Tibial nerve (tissue), 4 donors: Measurements from ENCODE around the gene PILRB. TPM values are rescaled to one million over a fixed set of nuclear protein-coding genes. Genes with fewer than 3 reads are reported as not detected.
"Not testable (repeated sequence)": the region's sequence is repeated elsewhere in the genome, so short reads cannot be mapped to it uniquely, and the experiment has no call there.

ENCODE experiments used
- DNase-seq, 2 donors: peaks; one replicate each; pipeline ENCODE4 v3.0.0-alpha.2; 2019; ENCODE audit warnings: low spot score in 2 of 2
- H3K27ac ChIP-seq, 4 donors: fragments of 200-600 bp; sonication (generic) in 3 of 4; one replicate each; pipeline ENCODE4 v1.5.1; 2017 to 2019; ENCODE audit warnings: mild to moderate bottlenecking in 1 of 4
- H3K27me3 ChIP-seq, 2 donors: fragments of 200-600 bp; sonication (generic) in 1 of 2; one replicate each; pipeline versions ENCODE4 v1.5.1 to v1.6.0; 2017 to 2019
- H3K36me3 ChIP-seq, 3 donors: fragments of 200-600 bp; sonication (generic); one replicate each; pipeline ENCODE4 v1.5.1; 2018 to 2019
- H3K4me1 ChIP-seq, 4 donors: fragments of 200-600 bp; sonication (generic) in 3 of 4; one replicate each; pipeline ENCODE4 v1.5.1; 2017 to 2019
- H3K4me3 ChIP-seq, 4 donors: fragments of 200-600 bp; sonication (generic) in 3 of 4; one replicate each; pipeline ENCODE4 v1.5.1; 2017 to 2019; ENCODE audit warnings: mild to moderate bottlenecking in 1 of 4, moderate library complexity in 1 of 4
- H3K9me3 ChIP-seq, 4 donors: fragments of 200-600 bp; sonication (generic) in 3 of 4; one replicate each; pipeline ENCODE4 v1.5.1; 2017 to 2019
- CTCF ChIP-seq, 5 experiments: fragments of 200-600 bp in 3 of 5; fragments of 450-650 bp in 2 of 5; sonication (generic) in 3 of 5; IDR thresholded peaks; one replicate each; pipeline ENCODE4 v1.5.1; 2016 to 2019; ENCODE audit warnings: antibody characterized with exemption in 5 of 5, mild to moderate bottlenecking in 3 of 5, moderate library complexity in 2 of 5
- EP300 ChIP-seq, 2 donors: sonication (generic); formaldehyde crosslinking; IDR thresholded peaks; one replicate each; pipeline ENCODE4 v1.6.1; 2017; ENCODE audit warnings: antibody characterized with exemption in 2 of 2, mild to moderate bottlenecking in 1 of 2
- POLR2A ChIP-seq, 2 donors: fragments of 450-650 bp; IDR thresholded peaks; one replicate each; pipeline ENCODE4 v1.6.1; 2017; ENCODE audit warnings: antibody characterized with exemption in 2 of 2, mild to moderate bottlenecking in 2 of 2, moderate library complexity in 2 of 2
- WGBS, 2 donors: methylation state at CpG; one replicate each; pipeline ENCODE4 v1.1.5; 2018; 5-methylcytosine and 5-hydroxymethylcytosine counted together
- total RNA-seq, 4 donors: library from RNA; depleted of rRNA; stranded (reverse); fragments of >200 nt; gene quantifications; one replicate each; pipeline ENCODE4 v1.1.0, GENCODE V29; 2016

Gene PILRB
- total RNA-seq, 4 donors from 2014 or later: 107 to 152 (median 132) TPM

- no peaks in the 10 kb centered on the region for H3K27me3 ChIP-seq
- TF ChIP-seq CTCF (IDR thresholded peaks at IDR 0.05): no peak
- TF ChIP-seq EP300 (IDR thresholded peaks at IDR 0.05): no peak
- TF ChIP-seq POLR2A (IDR thresholded peaks at IDR 0.05): no peak
- WGBS, 2 donors: 54 to 75% methylated on average over 5 to 7 of the region's 7 CpGs
- no peak overlapping the region for H3K4me3 ChIP-seq
- H3K9me3 ChIP-seq: no peaks in the 10 kb centered on the region
- H3K4me1 ChIP-seq: peaks cover 0 to 33% (median 9%) of the 10 kb centered on the region in 4 donors
- peak overlapping the region in 2 of 4 donors; percentile 45 to 70 for H3K27ac ChIP-seq
- H3K36me3 ChIP-seq: peaks cover 0 to 37% (median 0%) of the 10 kb centered on the region in 3 donors
- DNase-seq: no peak
Observed at GRCh38 chr7:100371561-100372171, 13.7 kb downstream of the PILRB start.

GRCh38 chr7:100372256-100372655 is 14.3 kb downstream of the PILRB start:
- H3K27me3 ChIP-seq: no peaks in the 10 kb centered on the region
- peak overlapping the region in 3 of 4 donors; percentile 32 to 70 (median 45) for H3K27ac ChIP-seq
- peaks cover 0 to 33% (median 9%) of the 10 kb centered on the region in 4 donors for H3K4me1 ChIP-seq
- H3K4me3 ChIP-seq: no peak overlapping the region
- 46 to 54% methylated on average over 5 to 8 of the region's 8 CpGs for WGBS, 2 donors
- peaks cover 0 to 31% (median 0%) of the 10 kb centered on the region in 3 donors for H3K36me3 ChIP-seq
- TF ChIP-seq EP300 (IDR thresholded peaks at IDR 0.05) (no peak), CTCF (IDR thresholded peaks at IDR 0.05) (no peak), POLR2A (IDR thresholded peaks at IDR 0.05) (no peak)
- H3K9me3 ChIP-seq: no peaks in the 10 kb centered on the region
- no peak for DNase-seq

GRCh38 chr7:100372694-100373093 is 14.8 kb downstream of the PILRB start:
- Histone ChIP-seq H3K4me3 (no peak overlapping the region), H3K36me3 (peaks cover 0 to 26% (median 0%) of the 10 kb centered on the region in 3 donors), H3K4me1 (peaks cover 0 to 33% (median 9%) of the 10 kb centered on the region in 4 donors), H3K27ac (peak overlapping the region in 3 of 4 donors; percentile 32 to 70 (median 45)), H3K27me3 (no peaks in the 10 kb centered on the region), H3K9me3 (no peaks in the 10 kb centered on the region)
- no peak for DNase-seq
- WGBS, 2 donors: 39 to 40% methylated on average over 5 to 6 of the region's 6 CpGs
- TF ChIP-seq EP300 (IDR thresholded peaks at IDR 0.05) (no peak), POLR2A (IDR thresholded peaks at IDR 0.05) (no peak), CTCF (IDR thresholded peaks at IDR 0.05) (no peak)

GRCh38 chr7:100373261-100373831 is 15.4 kb downstream of the PILRB start, which contains the start of gene PILRA:
PILRA (plus strand) TSS chr7:100373487; CDS start chr7:100373657, 170 bp downstream.
- H3K36me3 ChIP-seq: peaks cover 0 to 20% (median 0%) of the 10 kb centered on the region in 3 donors
- H3K27ac ChIP-seq: peak within 1 kb of the TSS in 3 of 4 donors; percentile 32 to 70 (median 45)
- peak in 1 of 2 donors; percentile 60 for TF ChIP-seq EP300 (IDR thresholded peaks at IDR 0.05)
- peak in 1 of 2 donors; percentile 29 for TF ChIP-seq POLR2A (IDR thresholded peaks at IDR 0.05)
- TF ChIP-seq CTCF (IDR thresholded peaks at IDR 0.05): no peak
- 20 to 32% methylated on average over 6 to 12 of the region's 12 CpGs for WGBS, 2 donors
- DNase-seq: no peak
- no peaks in the 10 kb centered on the region for H3K9me3 ChIP-seq
- peaks cover 0 to 33% (median 9%) of the 10 kb centered on the region in 4 donors for H3K4me1 ChIP-seq
- H3K4me3 ChIP-seq: peak within 1 kb of the TSS in 1 of 4 donors; percentile 41
- H3K27me3 ChIP-seq: no peaks in the 10 kb centered on the region

DNA sequence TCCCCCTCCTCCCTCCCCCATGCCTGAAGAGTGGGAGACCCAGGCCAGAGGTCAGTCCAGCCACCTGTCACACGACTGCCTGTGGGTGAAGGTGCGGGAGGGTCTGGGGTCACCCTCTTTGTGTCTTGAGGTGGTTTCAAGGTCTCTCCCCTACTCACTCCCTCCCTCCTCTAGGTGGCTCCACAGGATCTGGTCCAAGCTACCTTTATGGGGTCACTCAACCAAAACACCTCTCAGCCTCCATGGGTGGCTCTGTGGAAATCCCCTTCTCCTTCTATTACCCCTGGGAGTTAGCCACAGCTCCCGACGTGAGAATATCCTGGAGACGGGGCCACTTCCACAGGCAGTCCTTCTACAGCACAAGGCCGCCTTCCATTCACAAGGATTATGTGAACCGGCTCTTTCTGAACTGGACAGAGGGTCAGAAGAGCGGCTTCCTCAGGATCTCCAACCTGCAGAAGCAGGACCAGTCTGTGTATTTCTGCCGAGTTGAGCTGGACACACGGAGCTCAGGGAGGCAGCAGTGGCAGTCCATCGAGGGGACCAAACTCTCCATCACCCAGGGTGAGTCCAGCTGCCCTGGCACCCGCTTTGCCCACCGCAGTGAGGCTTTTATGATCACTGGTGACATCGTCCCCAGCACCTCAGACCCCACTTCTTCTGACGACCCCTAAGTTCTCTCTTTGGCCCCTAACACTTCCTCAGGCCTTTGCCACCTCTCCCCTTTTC is 16.1 kb downstream of the PILRB start:
- Histone ChIP-seq H3K4me3 (peak overlapping the region in 1 of 4 donors; percentile 41), H3K36me3 (peaks cover 0 to 13% (median 0%) of the 10 kb centered on the region in 3 donors), H3K27ac (peak overlapping the region in 3 of 4 donors; percentile 32 to 70 (median 45)), H3K4me1 (peaks cover 0 to 36% (median 6%) of the 10 kb centered on the region in 4 donors)
- not testable (repeated sequence) for DNase-seq, H3K27me3 ChIP-seq, H3K9me3 ChIP-seq
- 72 to 74% methylated on average over 15 of the region's 15 CpGs for WGBS, 2 donors
